ENCODE results near the gene SHB.

The SHB gene

GRCh38 chr9:38006163-38006562 is 62.9 kb downstream of the SHB start:
- Histone ChIP-seq H3K9me3 (ENCODE audit: control insufficient read depth, insufficient read depth, low read depth, low read length) (no peaks in the 10 kb centered on the region), H3K27ac (ENCODE audit: extremely low read depth, low read depth, low read length) (no peak overlapping the region), H3K4me1 (ENCODE audit: control insufficient read depth, insufficient read depth, low read length) (peaks cover 5% of the 10 kb centered on the region; the same call in 1 of the 2 replicates), H3K36me3 (ENCODE audit: control insufficient read depth in 2 of 2, insufficient read depth in 1 of 2, low read length in 2 of 2) (peaks cover 0 to 28% of the 10 kb centered on the region in 2 experiments; a peak in 1 of 3 replicates), H3K4me3 (ENCODE audit: low read depth, low read length) (no peak overlapping the region)
- ChIA-PET POLR2A (no interaction called here), CTCF (interaction anchor here (1.6 kb wide), 1 partner anchor 82 kb away, joined by 3 read pairs; no protein-coding TSS in a partner anchor)
- TF ChIP-seq KLF1 (tag by site-specific recombination; IDR thresholded peaks at IDR 0.05) = peak; percentile 84
- TF ChIP-seq ZNF302 (tag by site-specific recombination; IDR thresholded peaks at IDR 0.05; ENCODE audit: low read depth) = no peak
- peak; percentile 76 for TF ChIP-seq EGR2 (tag by site-specific recombination; IDR thresholded peaks at IDR 0.05; ENCODE audit: low read depth)
- no peak for TF ChIP-seq ZNF211 (tag by site-specific recombination; IDR thresholded peaks at IDR 0.05; ENCODE audit: low read depth)
- peak; percentile 37 for TF ChIP-seq ZFHX2 (tag by site-specific recombination; conservative IDR thresholded peaks at IDR 0.05)
- no peak for TF ChIP-seq KLF8 (tag by site-specific recombination; IDR thresholded peaks at IDR 0.05)
- no peak for TF ChIP-seq TCF7L2 (IDR thresholded peaks at IDR 0.05; ENCODE audit: borderline replicate concordance, low read depth, low read length)
- no peak for TF ChIP-seq GLIS1 (tag by site-specific recombination; IDR thresholded peaks at IDR 0.05)
- TF ChIP-seq ZFP3 (tag by site-specific recombination; IDR thresholded peaks at IDR 0.05; ENCODE audit: low read depth) = no peak
- TF ChIP-seq ZFP69B (tag by site-specific recombination; IDR thresholded peaks at IDR 0.05) = no peak
- TF ChIP-seq HOXD13 (CRISPR knock-in tag; IDR thresholded peaks at IDR 0.05; ENCODE audit: borderline replicate concordance) = no peak

GRCh38 chr9:38004809-38005560 is 64.0 kb downstream of the SHB start:
- ChIA-PET POLR2A (interaction anchor here (0.6 kb wide), 1 partner anchor 242 kb away, joined by 4 read pairs; no protein-coding TSS in a partner anchor), CTCF (interaction anchor here (1.6 kb wide), 1 partner anchor 83 kb away, joined by 3 read pairs; no protein-coding TSS in a partner anchor)
- Histone ChIP-seq H3K36me3 (ENCODE audit: control insufficient read depth in 2 of 2, insufficient read depth in 1 of 2, low read length in 2 of 2) (peaks cover 0 to 26% of the 10 kb centered on the region in 2 experiments; a peak in 1 of 3 replicates), H3K4me1 (ENCODE audit: control insufficient read depth, insufficient read depth, low read length) (peaks cover 5% of the 10 kb centered on the region; the same call in 1 of the 2 replicates), H3K27ac (ENCODE audit: extremely low read depth, low read depth, low read length) (no peak overlapping the region), H3K9me3 (ENCODE audit: control insufficient read depth, insufficient read depth, low read depth, low read length) (no peaks in the 10 kb centered on the region), H3K4me3 (ENCODE audit: low read depth, low read length) (no peak overlapping the region)
- TF ChIP-seq ZNF148 (tag by site-specific recombination; IDR thresholded peaks at IDR 0.05; ENCODE audit: borderline replicate concordance) = no peak
- TF ChIP-seq ZNF416 (tag by site-specific recombination; IDR thresholded peaks at IDR 0.05) = no peak
- TF ChIP-seq ZNF248 (tag by site-specific recombination; IDR thresholded peaks at IDR 0.05) = no peak
- TF ChIP-seq KLF1 (tag by site-specific recombination; IDR thresholded peaks at IDR 0.05) = no peak
- TF ChIP-seq ZNF501 (tag by site-specific recombination; IDR thresholded peaks at IDR 0.05) = no peak
- no peak for TF ChIP-seq ZNF138 (tag by site-specific recombination; IDR thresholded peaks at IDR 0.05; ENCODE audit: borderline replicate concordance)
- TF ChIP-seq ZNF112 (tag by site-specific recombination; IDR thresholded peaks at IDR 0.05) = no peak
- TF ChIP-seq ZFP3 (tag by site-specific recombination; IDR thresholded peaks at IDR 0.05; ENCODE audit: low read depth) = no peak

- H3K4me1 ChIP-seq (ENCODE audit: control insufficient read depth, insufficient read depth, low read length) = peaks cover 5% of the 10 kb centered on the region; the same call in 1 of the 2 replicates
- CTCF ChIA-PET = no interaction called here
- H3K9me3 ChIP-seq (ENCODE audit: control insufficient read depth, insufficient read depth, low read depth, low read length) = no peaks in the 10 kb centered on the region
- H3K4me3 ChIP-seq (ENCODE audit: low read depth, low read length) = no peak overlapping the region
- POLR2A ChIA-PET = no interaction called here
- peaks cover 0 to 26% of the 10 kb centered on the region in 2 experiments; a peak in 1 of 3 replicates for H3K36me3 ChIP-seq (ENCODE audit: control insufficient read depth in 2 of 2, insufficient read depth in 1 of 2, low read length in 2 of 2)
- H3K27ac ChIP-seq (ENCODE audit: extremely low read depth, low read depth, low read length) = no peak overlapping the region
- TF ChIP-seq TRIM28 (IDR thresholded peaks at IDR 0.05; ENCODE audit: borderline replicate concordance, low read length) (no peak), KLF10 (tag by site-specific recombination; IDR thresholded peaks at IDR 0.05) (no peak), ZNF148 (tag by site-specific recombination; IDR thresholded peaks at IDR 0.05; ENCODE audit: borderline replicate concordance) (no peak), REST (tag by site-specific recombination; IDR thresholded peaks at IDR 0.05) (no peak), ZNF561 (tag by site-specific recombination; IDR thresholded peaks at IDR 0.05; ENCODE audit: borderline replicate concordance) (no peak)
Observed at GRCh38 chr9:38003946-38004808, 64.8 kb downstream of the SHB start.
